ENCODE data around the gene SIX5. TPM values are rescaled to one million over a fixed set of nuclear protein-coding genes. Genes with fewer than 3 reads are reported as not detected.
A peak's percentile ranks its signal among the peaks of the same experiment; 100 is the strongest.

Gene SIX5
- total RNA-seq, 1 donor from 2014 or later: 23.5 TPM

DNA sequence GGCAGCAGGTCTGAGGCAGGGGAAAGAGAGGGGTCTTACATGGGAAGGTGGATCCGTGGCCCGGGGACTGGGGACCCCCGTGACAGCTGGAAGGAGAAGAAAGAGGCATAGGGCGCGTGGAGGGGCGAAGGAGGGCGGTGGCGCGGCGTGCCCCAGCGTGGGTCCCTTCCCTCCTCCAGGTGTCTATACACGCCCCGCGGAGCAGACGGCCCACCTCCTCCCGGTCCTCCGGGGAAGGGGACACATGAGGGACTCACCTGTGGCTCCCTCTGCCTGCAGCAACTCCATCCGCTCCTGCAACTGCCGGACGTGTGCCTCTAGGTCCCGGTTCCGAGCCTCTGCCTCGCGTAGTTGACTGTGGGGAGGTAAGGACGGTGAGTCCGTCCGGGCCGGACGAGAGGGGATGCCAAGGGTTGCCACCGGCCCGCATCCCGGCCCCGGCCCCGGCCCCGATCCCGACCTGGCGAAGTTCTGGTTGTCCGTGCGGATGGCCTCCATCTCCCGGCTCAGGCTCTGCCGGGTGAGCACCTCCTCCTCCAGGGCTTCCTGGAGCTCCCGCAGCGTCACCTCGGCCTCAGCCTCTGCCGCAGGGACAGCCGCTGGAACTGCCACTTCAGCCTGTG, 2.4 kb upstream of the SIX5 start:
- Histone ChIP-seq H3K79me2 (ENCODE audit: insufficient read depth, low read length) (peaks cover 4% of the 10 kb centered on the region), H4K20me1 (ENCODE audit: insufficient read depth, low read length) (peaks cover 28% of the 10 kb centered on the region), H2AFZ (ENCODE audit: low read depth, low read length) (no peak overlapping the region), H3K4me3 (ENCODE audit: insufficient read depth, low read depth, low read length) (no peak overlapping the region), H3K27me3 (ENCODE audit: insufficient read depth, low read length) (no peaks in the 10 kb centered on the region), H3K9ac (ENCODE audit: low read length) (no peak overlapping the region), H3K4me2 (ENCODE audit: low read length) (peak overlapping the region; percentile 100), H3K27ac (ENCODE audit: low read depth, low read length) (no peak overlapping the region), H3K36me3 (ENCODE audit: insufficient read depth, low read length) (peaks cover 10% of the 10 kb centered on the region), H3K4me1 (ENCODE audit: insufficient read depth, low read length) (peaks cover 20% of the 10 kb centered on the region), H3K9me3 (ENCODE audit: insufficient read depth, low read depth, low read length) (no peaks in the 10 kb centered on the region)
- Mint-ChIP-seq H3K27ac (ENCODE audit: unreplicated experiment) (peak overlapping the region; percentile 72), H3K4me1 (ENCODE audit: low read depth, unreplicated experiment) (peaks cover 9% of the 10 kb centered on the region), H3K9me3 (ENCODE audit: unreplicated experiment) (no peaks in the 10 kb centered on the region), H3K27me3 (ENCODE audit: low read depth, unreplicated experiment) (no peaks in the 10 kb centered on the region), H3K4me3 (ENCODE audit: unreplicated experiment) (peak overlapping the region; percentile 79), H3K36me3 (ENCODE audit: low read depth, unreplicated experiment) (peaks cover 6% of the 10 kb centered on the region)
- TF ChIP-seq, protein P1, sequence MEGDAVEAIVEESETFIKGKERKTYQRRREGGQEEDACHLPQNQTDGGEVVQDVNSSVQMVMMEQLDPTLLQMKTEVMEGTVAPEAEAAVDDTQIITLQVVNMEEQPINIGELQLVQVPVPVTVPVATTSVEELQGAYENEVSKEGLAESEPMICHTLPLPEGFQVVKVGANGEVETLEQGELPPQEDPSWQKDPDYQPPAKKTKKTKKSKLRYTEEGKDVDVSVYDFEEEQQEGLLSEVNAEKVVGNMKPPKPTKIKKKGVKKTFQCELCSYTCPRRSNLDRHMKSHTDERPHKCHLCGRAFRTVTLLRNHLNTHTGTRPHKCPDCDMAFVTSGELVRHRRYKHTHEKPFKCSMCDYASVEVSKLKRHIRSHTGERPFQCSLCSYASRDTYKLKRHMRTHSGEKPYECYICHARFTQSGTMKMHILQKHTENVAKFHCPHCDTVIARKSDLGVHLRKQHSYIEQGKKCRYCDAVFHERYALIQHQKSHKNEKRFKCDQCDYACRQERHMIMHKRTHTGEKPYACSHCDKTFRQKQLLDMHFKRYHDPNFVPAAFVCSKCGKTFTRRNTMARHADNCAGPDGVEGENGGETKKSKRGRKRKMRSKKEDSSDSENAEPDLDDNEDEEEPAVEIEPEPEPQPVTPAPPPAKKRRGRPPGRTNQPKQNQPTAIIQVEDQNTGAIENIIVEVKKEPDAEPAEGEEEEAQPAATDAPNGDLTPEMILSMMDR (IDR thresholded peaks at IDR 0.05; ENCODE audit: insufficient read depth, low read depth, low read length): no peak
- no peak for TF ChIP-seq EZH2 (IDR thresholded peaks at IDR 0.05; ENCODE audit: insufficient read depth, low read length)
- FAIRE-seq: no peak
- no peak for DNase-seq (ENCODE audit: low read depth)

DNA sequence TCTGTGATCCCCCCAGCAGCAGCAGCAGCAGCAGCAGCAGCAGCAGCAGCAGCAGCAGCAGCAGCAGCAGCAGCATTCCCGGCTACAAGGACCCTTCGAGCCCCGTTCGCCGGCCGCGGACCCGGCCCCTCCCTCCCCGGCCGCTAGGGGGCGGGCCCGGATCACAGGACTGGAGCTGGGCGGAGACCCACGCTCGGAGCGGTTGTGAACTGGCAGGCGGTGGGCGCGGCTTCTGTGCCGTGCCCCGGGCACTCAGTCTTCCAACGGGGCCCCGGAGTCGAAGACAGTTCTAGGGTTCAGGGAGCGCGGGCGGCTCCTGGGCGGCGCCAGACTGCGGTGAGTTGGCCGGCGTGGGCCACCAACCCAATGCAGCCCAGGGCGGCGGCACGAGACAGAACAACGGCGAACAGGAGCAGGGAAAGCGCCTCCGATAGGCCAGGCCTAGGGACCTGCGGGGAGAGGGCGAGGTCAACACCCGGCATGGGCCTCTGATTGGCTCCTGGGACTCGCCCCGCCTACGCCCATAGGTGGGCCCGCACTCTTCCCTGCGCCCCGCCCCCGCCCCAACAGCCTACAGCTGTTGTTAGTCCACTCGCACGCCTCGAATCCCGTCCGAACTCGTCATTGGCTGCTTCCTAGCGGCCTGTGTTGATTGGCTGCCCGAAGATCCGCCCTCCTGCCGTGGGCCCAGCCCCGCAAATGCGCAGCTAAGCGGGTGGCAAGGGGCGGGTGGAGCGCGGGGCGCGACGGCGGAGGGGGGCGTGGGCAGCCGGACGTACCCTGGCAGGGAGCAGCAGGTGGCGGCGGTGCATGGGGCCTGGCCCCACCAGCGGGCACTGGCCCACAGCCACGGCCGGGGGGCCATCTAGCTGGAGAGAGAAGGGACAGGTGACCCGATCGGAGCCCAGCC, 1.4 kb upstream of the SIX5 start:
- peaks cover 11% of the 10 kb centered on the region for H3K4me1 Mint-ChIP-seq (ENCODE audit: low read depth, unreplicated experiment)
- H4K20me1 ChIP-seq (ENCODE audit: insufficient read depth, low read length): peaks cover 28% of the 10 kb centered on the region
- FAIRE-seq (no peak), DNase-seq (ENCODE audit: low read depth) (peak; percentile 95)
- H3K4me3 Mint-ChIP-seq (ENCODE audit: unreplicated experiment): peak overlapping the region; percentile 87
- H3K36me3 ChIP-seq (ENCODE audit: insufficient read depth, low read length): peaks cover 10% of the 10 kb centered on the region
- peaks cover 7% of the 10 kb centered on the region for H3K79me2 ChIP-seq (ENCODE audit: insufficient read depth, low read length)
- H3K27ac ChIP-seq (ENCODE audit: low read depth, low read length): peak overlapping the region; percentile 54
- no peak overlapping the region for H2AFZ ChIP-seq (ENCODE audit: low read depth, low read length)
- H3K27ac Mint-ChIP-seq (ENCODE audit: unreplicated experiment): peak overlapping the region; percentile 94
- peaks cover 6% of the 10 kb centered on the region for H3K36me3 Mint-ChIP-seq (ENCODE audit: low read depth, unreplicated experiment)
- H3K27me3 ChIP-seq (ENCODE audit: insufficient read depth, low read length): no peaks in the 10 kb centered on the region
- H3K27me3 Mint-ChIP-seq (ENCODE audit: low read depth, unreplicated experiment): no peaks in the 10 kb centered on the region
- peak overlapping the region; percentile 74 for H3K9ac ChIP-seq (ENCODE audit: low read length)
- no peaks in the 10 kb centered on the region for H3K9me3 Mint-ChIP-seq (ENCODE audit: unreplicated experiment)
- H3K4me1 ChIP-seq (ENCODE audit: insufficient read depth, low read length): peaks cover 26% of the 10 kb centered on the region
- TF ChIP-seq EZH2 (IDR thresholded peaks at IDR 0.05; ENCODE audit: insufficient read depth, low read length): no peak
- TF ChIP-seq, protein P1 (IDR thresholded peaks at IDR 0.05; ENCODE audit: insufficient read depth, low read depth, low read length): peak; percentile 36
- H3K4me2 ChIP-seq (ENCODE audit: low read length): peak overlapping the region; percentile 100
- peak overlapping the region; percentile 52 for H3K4me3 ChIP-seq (ENCODE audit: insufficient read depth, low read depth, low read length)
- H3K9me3 ChIP-seq (ENCODE audit: insufficient read depth, low read depth, low read length): no peaks in the 10 kb centered on the region
